HepG2 (cell line): ENCODE results near the gene ATOSB. TPM values are rescaled to one million over a fixed set of nuclear protein-coding genes. Genes with fewer than 3 reads are reported as not detected.

Experiments used
- ATAC-seq: fragments of 200-7000 bp; cut with Tn5 transposase; 3 replicates; pipeline ENCODE4 v1.9.1; 2020; ENCODE audit warnings: mild to moderate bottlenecking, moderate library complexity
- BruUV-seq: library from RNA; stranded (reverse); fragments of 400-500 nt; replicated peaks from 2 replicates; lab custom pipeline; 2021; lab: Mats Ljungman, UMichigan
- CTCF ChIA-PET: fragments of 300-600 bp; formaldehyde crosslinking; extraction: SDS; loops from one replicate; lab custom pipeline; 2021; ENCODE audit warnings: low total read pairs, inconsistent platforms, low intra/inter-chr PET ratio; lab: Yijun Ruan, JAX
- POLR2A ChIA-PET: fragments of 350-600 bp; sonication (Branson Sonifier 250); formaldehyde crosslinking; loops from one replicate; lab custom pipeline; 2020; ENCODE audit warnings: antibody characterized with exemption, inconsistent platforms; lab: Yijun Ruan, JAX
- DNase-seq: peaks from one replicate; pipeline ENCODE4 v3.0.0-alpha.2; 2015; ENCODE audit warnings: low spot score
- FAIRE-seq: peaks from 3 replicates; lab custom pipeline; 2011; peaks lifted over from hg19 to GRCh38; lab: Jason Lieb, UNC
- H2AFZ ChIP-seq: one replicate; pipeline ENCODE4 v1.6.1; 2011; ENCODE audit warnings: low read length, inconsistent platforms
- H3K27ac ChIP-seq: fragments of 300-600 bp; 3 replicates; pipeline ENCODE4 v1.8.0; 2011; ENCODE audit warnings: mixed run types, mild to moderate bottlenecking, mixed read lengths, low read length, inconsistent platforms; ENCODE audit not compliant: insufficient read depth; ENCODE audit errors: extremely low read length
- H3K27me3 ChIP-seq, 2 experiments: fragments of 200-600 bp in 1 of 2; 2 replicates in 1 of 2; 3 replicates in 1 of 2; pipeline versions ENCODE4 v1.6.0 to v1.8.0; 2011; ENCODE audit warnings: low read length in 2 of 2, mild to moderate bottlenecking in 2 of 2, moderate library complexity in 2 of 2, inconsistent platforms in 1 of 2; ENCODE audit not compliant: insufficient read depth in 2 of 2, control insufficient read depth in 1 of 2
- H3K36me3 ChIP-seq, 2 experiments: fragments of 200-600 bp in 1 of 2; replicated peaks in 1 of 2; 2 replicates in 1 of 2; 3 replicates in 1 of 2; pipeline versions ENCODE4 v1.5.1 to v1.8.0; 2011; ENCODE audit warnings: low read length in 2 of 2, inconsistent platforms in 1 of 2; ENCODE audit not compliant: insufficient read depth in 2 of 2, control insufficient read depth in 1 of 2
- H3K4me1 ChIP-seq: 2 replicates; pipeline ENCODE4 v1.5.1; 2012; ENCODE audit warnings: low read length, inconsistent platforms; ENCODE audit not compliant: insufficient read depth
- H3K4me2 ChIP-seq: 2 replicates; pipeline ENCODE4 v1.6.0; 2011; ENCODE audit warnings: low read depth, low read length, inconsistent platforms
- H3K4me3 ChIP-seq, 3 experiments: fragments of 200-600 bp in 1 of 3; sonication (generic), shearing (Covaris generic) in 1 of 3; replicated peaks in 1 of 3; 2 replicates each; pipeline ENCODE4 v1.5.1; 2011 to 2016; ENCODE audit warnings: low read length in 3 of 3, inconsistent platforms in 2 of 3, low read depth in 2 of 3, mild to moderate bottlenecking in 2 of 3, control low read depth in 1 of 3, mixed read lengths in 1 of 3; ENCODE audit not compliant: insufficient read depth in 1 of 3
- H3K79me2 ChIP-seq: one replicate; pipeline ENCODE4 v1.6.1; 2011; ENCODE audit warnings: low read length, inconsistent platforms; ENCODE audit not compliant: insufficient read depth
- H3K9ac ChIP-seq: 2 replicates; pipeline ENCODE4 v1.6.0; 2011; ENCODE audit warnings: mild to moderate bottlenecking, low read depth, low read length, inconsistent platforms; ENCODE audit not compliant: insufficient read depth
- H3K9me3 ChIP-seq: 2 replicates; pipeline ENCODE4 v1.5.1; 2012; ENCODE audit warnings: mild to moderate bottlenecking, low read length
- H4K20me1 ChIP-seq: 2 replicates; pipeline ENCODE4 v1.6.0; 2011; ENCODE audit warnings: inconsistent platforms, mild to moderate bottlenecking, low read length, moderate library complexity; ENCODE audit not compliant: insufficient read depth
- ATM ChIP-seq: fragments of 450-650 bp; IDR thresholded peaks from 2 replicates; pipeline ENCODE4 v1.7.1; 2017; ENCODE audit warnings: mild to moderate bottlenecking, borderline replicate concordance
- NBN ChIP-seq: fragments of 450-650 bp; conservative IDR thresholded peaks from 2 replicates; pipeline ENCODE4 v1.6.1; 2017
- NFATC3 ChIP-seq: sonication (generic); formaldehyde crosslinking; IDR thresholded peaks from 2 replicates; pipeline ENCODE4 v1.5.1; 2020; ENCODE audit warnings: mild to moderate bottlenecking, missing genetic modification reagents
- RBAK ChIP-seq: sonication (generic); formaldehyde crosslinking; IDR thresholded peaks from 2 replicates; pipeline ENCODE4 v1.5.1; 2020; ENCODE audit warnings: mild to moderate bottlenecking, missing genetic modification reagents
- TFAP4 ChIP-seq: sonication (generic); IDR thresholded peaks from 2 replicates; pipeline ENCODE4 v1.6.1; 2016; ENCODE audit warnings: low read depth, borderline replicate concordance
- TFE3 ChIP-seq: IDR thresholded peaks from 2 replicates; pipeline ENCODE4 v1.6.1; 2016
- THAP11 ChIP-seq: IDR thresholded peaks from 2 replicates; pipeline ENCODE4 v1.6.1; 2016; ENCODE audit warnings: missing biosample characterization, missing genetic modification reagents
- ZFX ChIP-seq: sonication (generic); formaldehyde crosslinking; IDR thresholded peaks from 2 replicates; pipeline ENCODE4 v1.4.0; 2020; ENCODE audit warnings: mild to moderate bottlenecking, low read depth, missing genetic modification reagents, moderate library complexity
- ZHX1 ChIP-seq: sonication (generic); formaldehyde crosslinking; IDR thresholded peaks from 2 replicates; pipeline ENCODE4 v1.8.1; 2022; ENCODE audit warnings: low read depth, mild to moderate bottlenecking, missing genetic modification reagents
- ZKSCAN8 ChIP-seq: IDR thresholded peaks from 2 replicates; pipeline ENCODE4 v1.6.1; 2016; ENCODE audit warnings: borderline replicate concordance, missing genetic modification reagents, missing compliant biosample characterization
- ZNF432 ChIP-seq: sonication (generic); formaldehyde crosslinking; IDR thresholded peaks from 2 replicates; pipeline ENCODE4 v1.5.0; 2020; ENCODE audit warnings: missing genetic modification reagents, mild to moderate bottlenecking, borderline replicate concordance
- ZNF556 ChIP-seq: sonication (generic); formaldehyde crosslinking; IDR thresholded peaks from 2 replicates; pipeline ENCODE4 v1.4.0; 2020; ENCODE audit warnings: mild to moderate bottlenecking, missing genetic modification reagents, borderline replicate concordance
- ZNF616 ChIP-seq: sonication (generic); formaldehyde crosslinking; IDR thresholded peaks from 2 replicates; pipeline ENCODE4 v1.5.0; 2020; ENCODE audit warnings: low read depth, mild to moderate bottlenecking, missing genetic modification reagents
- ZNF773 ChIP-seq: sonication (generic); formaldehyde crosslinking; IDR thresholded peaks from 2 replicates; pipeline ENCODE4 v1.4.0; 2020; ENCODE audit warnings: missing genetic modification reagents, borderline replicate concordance
- WGBS: methylation state at CpG from one replicate; pipeline ENCODE4 v1.1.6; 2017; ENCODE audit warnings: low lambda C conversion rate; 5-methylcytosine and 5-hydroxymethylcytosine counted together
- in situ Hi-C: cut with HindIII; loops from 2 replicates; pipeline ENCODE4 v1.10.0; 2017; ENCODE audit warnings: low pct_unique_long_range_greater_than_20kb; ENCODE audit not compliant: extremely low pct_ligation_motif_present
- intact Hi-C: fragments of 100-400 bp; cut with micrococcal nuclease; formaldehyde crosslinking; loops from one replicate; pipeline ENCODE4 v1.10.0; 2022; ENCODE audit not compliant: unreplicated experiment
- polyA plus RNA-seq, 8 experiments: library from polyadenylated mRNA; depleted of rRNA in 3 of 8; stranded (reverse) in 7 of 8; unstranded in 1 of 8; fragments of >200 nt; fragmentation: Illumina TruSeq in 4 of 8; extraction: Trizol in 4 of 8; gene quantifications; 2 replicates each; pipeline versions ENCODE4 v1.2.1 to v1.2.3, GENCODE V29; 2011 to 2016; ENCODE audit warnings: low read depth in 4 of 8, missing spikeins in 1 of 8, mixed read lengths in 1 of 8; ENCODE audit not compliant: insufficient read depth in 1 of 8
- total RNA-seq, 5 experiments: library from RNA; depleted of rRNA; stranded (reverse); fragments of >200 nt; fragmentation: Illumina TruSeq; extraction: Trizol; gene quantifications; 2 replicates each; pipeline ENCODE4 v1.2.3, GENCODE V29; 2016; ENCODE audit warnings: low read depth in 1 of 5
- TF ChIP-seq, protein P1 (sequence below): sonication (generic); formaldehyde crosslinking; IDR thresholded peaks from 2 replicates; pipeline ENCODE4 v1.5.1; 2020; ENCODE audit warnings: missing genetic modification reagents, mild to moderate bottlenecking, borderline replicate concordance

Gene ATOSB
- total and polyA plus RNA-seq, 2 of the 13 experiments (the other 11 are each of a cell fraction or from before 2014, with no cell fraction given): 1.9 to 6.4 TPM

GRCh38 chr9:35102769-35103659 lies 12.6 kb downstream of the ATOSB start, which contains the start of gene STOML2 (continued):
- TF ChIP-seq TFE3 (CRISPR knock-in tag): peak; percentile 19; the same call in 1 of the 2 replicates
- TF ChIP-seq, protein P1, sequence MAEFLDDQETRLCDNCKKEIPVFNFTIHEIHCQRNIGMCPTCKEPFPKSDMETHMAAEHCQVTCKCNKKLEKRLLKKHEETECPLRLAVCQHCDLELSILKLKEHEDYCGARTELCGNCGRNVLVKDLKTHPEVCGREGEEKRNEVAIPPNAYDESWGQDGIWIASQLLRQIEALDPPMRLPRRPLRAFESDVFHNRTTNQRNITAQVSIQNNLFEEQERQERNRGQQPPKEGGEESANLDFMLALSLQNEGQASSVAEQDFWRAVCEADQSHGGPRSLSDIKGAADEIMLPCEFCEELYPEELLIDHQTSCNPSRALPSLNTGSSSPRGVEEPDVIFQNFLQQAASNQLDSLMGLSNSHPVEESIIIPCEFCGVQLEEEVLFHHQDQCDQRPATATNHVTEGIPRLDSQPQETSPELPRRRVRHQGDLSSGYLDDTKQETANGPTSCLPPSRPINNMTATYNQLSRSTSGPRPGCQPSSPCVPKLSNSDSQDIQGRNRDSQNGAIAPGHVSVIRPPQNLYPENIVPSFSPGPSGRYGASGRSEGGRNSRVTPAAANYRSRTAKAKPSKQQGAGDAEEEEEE (CRISPR knock-in tag): no peak; the same call in 1 of the 2 replicates
- TF ChIP-seq NBN: no peak
- no peak for TF ChIP-seq ZNF616 (CRISPR knock-in tag)
- TF ChIP-seq ATM: no peak
- no peak for TF ChIP-seq ZNF773 (CRISPR knock-in tag)

DNA sequence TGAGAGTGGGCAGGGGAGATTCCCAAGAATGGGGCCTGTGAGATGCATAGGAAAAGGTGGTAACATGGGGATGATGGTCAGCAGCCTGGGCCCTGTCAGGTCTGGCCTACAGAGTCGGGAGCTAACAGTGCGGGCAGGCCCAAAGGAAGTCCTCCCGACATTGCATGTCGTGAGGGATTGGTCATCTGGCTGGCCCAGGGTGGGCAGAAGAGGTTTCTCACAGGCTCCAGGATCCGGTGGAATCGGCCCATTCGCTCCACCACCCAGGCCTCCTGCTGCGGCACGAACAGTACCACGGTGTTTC lies 13.2 kb downstream of the ATOSB start:
- intact Hi-C loops: no loop called here
- ATAC-seq: peak; percentile 60
- Histone ChIP-seq H3K27me3 (no peaks in the 10 kb centered on the region; a peak in 1 of 5 replicates), H2AFZ (peak overlapping the region; percentile 50), H3K9ac (peak overlapping the region; percentile 93), H3K79me2 (peaks cover 16% of the 10 kb centered on the region), H3K36me3 (peaks cover 7 to 23% of the 10 kb centered on the region in 2 experiments; a peak in 4 of 5 replicates), H4K20me1 (no peaks in the 10 kb centered on the region), H3K27ac (peak overlapping the region; percentile 74), H3K4me2 (peak overlapping the region; percentile 95), H3K9me3 (no peaks in the 10 kb centered on the region), H3K4me3 (peak overlapping the region; percentile 63 to 84 (median 69)), H3K4me1 (peaks cover 19% of the 10 kb centered on the region)
- 5% methylated on average over 3 of the region's 10 CpGs for WGBS
- ChIA-PET CTCF (no interaction called here), POLR2A (interaction anchor here (1.1 to 2.2 kb wide), 6 partner anchors 8 to 59 kb away, joined by 4 to 34 read pairs (median 12); partner anchors contain the start of genes ATOSB, FANCG, UNC13B and VCP)
- in situ Hi-C loops: no loop called here
- no peak for FAIRE-seq
- DNase-seq: no peak
- BruUV-seq: TSS peak; percentile 82
- TF ChIP-seq ZFX (CRISPR knock-in tag): peak; percentile 80; the same call in 1 of the 2 replicates
- no peak for TF ChIP-seq ZHX1 (CRISPR knock-in tag)
- TF ChIP-seq RBAK (CRISPR knock-in tag): no peak
- no peak for TF ChIP-seq NFATC3 (CRISPR knock-in tag)
- no peak for TF ChIP-seq TFAP4
- no peak for TF ChIP-seq ZNF432 (CRISPR knock-in tag)
- TF ChIP-seq ZKSCAN8 (CRISPR knock-in tag): no peak
- TF ChIP-seq THAP11 (CRISPR knock-in tag): no peak
- TF ChIP-seq ZNF556 (CRISPR knock-in tag): no peak
